ENCODE measurements around the gene ERP44. TPM values are rescaled to one million over a fixed set of nuclear protein-coding genes. Genes with fewer than 3 reads are reported as not detected.
"Not testable (repeated sequence)": the region's sequence is repeated elsewhere in the genome, so short reads cannot be mapped to it uniquely, and the experiment has no call there.

The ERP44 gene
- total RNA-seq, 4 donors from 2014 or later, result 7.0 to 10.8 (median 9.7) TPM

DNA sequence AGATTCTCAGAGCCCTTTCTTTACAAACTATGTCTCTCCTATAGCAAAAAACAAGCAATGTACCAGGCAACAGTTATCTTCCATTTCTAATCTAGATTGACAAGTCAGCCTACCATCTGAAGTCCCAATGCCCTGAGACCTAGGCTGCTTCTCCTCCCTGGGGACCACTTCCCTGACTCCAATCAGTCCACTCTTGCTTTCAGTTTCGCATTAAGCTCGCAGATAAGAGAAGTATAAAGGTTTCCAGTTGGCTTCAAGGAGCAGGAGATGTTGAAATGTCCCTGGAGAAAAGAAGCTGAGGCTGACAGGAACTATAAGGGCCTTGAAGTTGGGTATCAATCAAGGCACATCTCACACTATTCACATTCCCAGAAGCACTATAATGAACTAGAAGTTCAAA lies 32.3 kb downstream of the ERP44 start:
- Histone ChIP-seq H3K27ac (peak overlapping the region in 1 of 4 donors; percentile 27), H3K9me3 (no peaks in the 10 kb centered on the region), H3K36me3 (no peaks in the 10 kb centered on the region), H3K4me1 (peaks cover 9 to 17% of the 10 kb centered on the region in 2 donors), H3K4me3 (peak overlapping the region in 1 of 4 donors; percentile 4), H3K27me3 (no peaks in the 10 kb centered on the region)
- in situ Hi-C loops (cut with MboI; ENCODE audit: low sequenced_read_pairs in 4 of 4) (no loop called here), intact Hi-C loops (cut with DNase I; ENCODE audit: low total_unique reads) (no loop called here)
- TF ChIP-seq POLR2A (IDR thresholded peaks at IDR 0.05), result no peak
- TF ChIP-seq, protein P1, sequence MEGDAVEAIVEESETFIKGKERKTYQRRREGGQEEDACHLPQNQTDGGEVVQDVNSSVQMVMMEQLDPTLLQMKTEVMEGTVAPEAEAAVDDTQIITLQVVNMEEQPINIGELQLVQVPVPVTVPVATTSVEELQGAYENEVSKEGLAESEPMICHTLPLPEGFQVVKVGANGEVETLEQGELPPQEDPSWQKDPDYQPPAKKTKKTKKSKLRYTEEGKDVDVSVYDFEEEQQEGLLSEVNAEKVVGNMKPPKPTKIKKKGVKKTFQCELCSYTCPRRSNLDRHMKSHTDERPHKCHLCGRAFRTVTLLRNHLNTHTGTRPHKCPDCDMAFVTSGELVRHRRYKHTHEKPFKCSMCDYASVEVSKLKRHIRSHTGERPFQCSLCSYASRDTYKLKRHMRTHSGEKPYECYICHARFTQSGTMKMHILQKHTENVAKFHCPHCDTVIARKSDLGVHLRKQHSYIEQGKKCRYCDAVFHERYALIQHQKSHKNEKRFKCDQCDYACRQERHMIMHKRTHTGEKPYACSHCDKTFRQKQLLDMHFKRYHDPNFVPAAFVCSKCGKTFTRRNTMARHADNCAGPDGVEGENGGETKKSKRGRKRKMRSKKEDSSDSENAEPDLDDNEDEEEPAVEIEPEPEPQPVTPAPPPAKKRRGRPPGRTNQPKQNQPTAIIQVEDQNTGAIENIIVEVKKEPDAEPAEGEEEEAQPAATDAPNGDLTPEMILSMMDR (IDR thresholded peaks at IDR 0.05 in 4 of 5, conservative IDR thresholded peaks at IDR 0.05 in 1 of 5), result no peak
- ATAC-seq, result peak in 1 of 2 donors; percentile 41
- DNase-seq, result no peak

DNA sequence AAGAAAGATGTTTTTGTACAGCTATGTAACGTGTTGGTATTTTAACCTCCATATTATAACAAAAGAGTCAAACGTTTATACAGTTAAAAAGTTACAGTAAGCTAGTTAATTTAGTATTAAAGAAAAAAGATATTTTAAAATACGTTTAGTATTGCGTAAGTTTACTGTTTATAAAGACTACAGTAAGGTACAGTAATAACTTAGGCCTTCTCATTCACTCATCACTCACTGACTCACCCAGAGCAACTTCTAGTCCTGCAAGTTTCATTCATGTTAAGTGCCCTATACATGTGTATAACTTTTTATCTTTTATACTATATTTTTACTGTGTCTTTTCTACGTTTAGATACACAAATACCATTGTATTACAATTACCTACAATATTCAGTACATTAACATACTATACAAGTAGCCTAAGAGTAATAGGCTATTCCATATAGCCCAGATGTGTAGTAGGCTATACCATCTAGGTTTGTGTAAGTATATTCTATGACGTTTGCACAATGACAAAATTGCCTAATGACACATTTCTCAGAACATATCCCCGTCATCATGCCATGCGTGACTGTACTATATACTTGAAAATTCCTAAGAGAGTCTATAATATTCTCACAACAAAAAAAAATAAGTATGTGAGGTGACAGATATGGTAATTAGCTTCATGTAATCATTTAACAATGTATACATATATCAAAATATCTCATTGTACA lies 33.8 kb downstream of the ERP44 start:
- H3K4me3 ChIP-seq, result no peak overlapping the region
- in situ Hi-C loops (cut with MboI; ENCODE audit: low sequenced_read_pairs in 4 of 4), result no loop called here
- TF ChIP-seq POLR2A (IDR thresholded peaks at IDR 0.05), result no peak
- TF ChIP-seq, protein P1 (IDR thresholded peaks at IDR 0.05 in 4 of 5, conservative IDR thresholded peaks at IDR 0.05 in 1 of 5), result no peak
- no peaks in the 10 kb centered on the region for H3K9me3 ChIP-seq
- H3K27ac ChIP-seq, result no peak overlapping the region
- ATAC-seq, result no peak
- no peaks in the 10 kb centered on the region for H3K36me3 ChIP-seq
- DNase-seq, result no peak
- H3K4me1 ChIP-seq, result peaks cover under 1 to 9% of the 10 kb centered on the region in 2 donors
- intact Hi-C loops (cut with DNase I; ENCODE audit: low total_unique reads), result no loop called here
- H3K27me3 ChIP-seq, result no peaks in the 10 kb centered on the region

DNA sequence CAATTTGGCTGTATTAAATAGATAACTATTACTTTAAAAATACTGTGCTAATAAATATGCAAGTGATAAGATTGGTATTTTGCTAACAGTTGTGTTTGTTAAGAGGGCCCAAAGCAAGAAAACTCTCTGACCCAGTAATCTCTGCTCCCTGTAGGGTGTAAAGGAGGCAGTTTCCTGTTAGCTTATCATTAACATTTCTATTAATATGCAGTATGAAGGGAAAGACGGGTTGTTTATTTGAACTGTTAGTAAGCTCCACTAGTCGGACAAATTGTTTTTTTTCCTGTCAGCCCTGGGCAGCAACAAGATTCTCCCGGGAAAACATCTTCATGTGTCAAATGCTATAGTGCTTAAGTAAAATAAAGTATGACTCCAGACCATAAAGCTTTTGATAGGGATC lies 35.6 kb downstream of the ERP44 start:
- in situ Hi-C loops (cut with MboI; ENCODE audit: low sequenced_read_pairs in 4 of 4), result no loop called here
- no peak overlapping the region for H3K27ac ChIP-seq
- no peak for TF ChIP-seq POLR2A (IDR thresholded peaks at IDR 0.05)

DNA sequence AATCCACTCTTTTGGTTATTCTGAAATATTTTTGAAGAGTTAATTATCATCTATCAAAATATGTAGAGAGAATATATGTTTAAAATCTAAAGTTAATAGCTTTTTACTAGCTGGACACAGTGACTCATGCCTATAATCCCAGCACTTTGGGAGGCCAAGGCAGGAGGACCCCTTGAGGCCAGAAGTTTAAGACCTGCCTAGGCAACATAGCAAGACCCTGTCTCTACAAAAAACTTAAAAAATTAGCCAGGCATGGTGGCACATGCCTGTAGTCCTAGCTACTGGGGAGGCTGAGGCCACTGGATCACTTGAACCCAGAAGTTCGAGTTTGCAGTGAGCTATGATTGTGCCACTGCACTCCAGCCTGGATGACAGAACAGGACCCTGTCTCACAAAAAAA lies 36.1 kb downstream of the ERP44 start:
- DNase-seq; H3K9me3 ChIP-seq; H3K4me1 ChIP-seq; ATAC-seq; H3K27me3 ChIP-seq; intact Hi-C loops (cut with DNase I; ENCODE audit: low total_unique reads); H3K36me3 ChIP-seq; H3K27ac ChIP-seq; in situ Hi-C loops (cut with MboI; ENCODE audit: low sequenced_read_pairs in 4 of 4); H3K4me3 ChIP-seq: not testable (repeated sequence)

More for the DNA sequence above, 35.6 kb downstream of the ERP44 start:
- H3K4me1 ChIP-seq, result peaks cover 0 to 4% of the 10 kb centered on the region in 2 donors
- ATAC-seq (no peak), DNase-seq (no peak)
- no peaks in the 10 kb centered on the region for H3K9me3 ChIP-seq
- no peak overlapping the region for H3K4me3 ChIP-seq
- no peaks in the 10 kb centered on the region for H3K27me3 ChIP-seq
- intact Hi-C loops (cut with DNase I; ENCODE audit: low total_unique reads), result no loop called here
- peaks cover 0 to 5% of the 10 kb centered on the region in 2 donors for H3K36me3 ChIP-seq

DNA sequence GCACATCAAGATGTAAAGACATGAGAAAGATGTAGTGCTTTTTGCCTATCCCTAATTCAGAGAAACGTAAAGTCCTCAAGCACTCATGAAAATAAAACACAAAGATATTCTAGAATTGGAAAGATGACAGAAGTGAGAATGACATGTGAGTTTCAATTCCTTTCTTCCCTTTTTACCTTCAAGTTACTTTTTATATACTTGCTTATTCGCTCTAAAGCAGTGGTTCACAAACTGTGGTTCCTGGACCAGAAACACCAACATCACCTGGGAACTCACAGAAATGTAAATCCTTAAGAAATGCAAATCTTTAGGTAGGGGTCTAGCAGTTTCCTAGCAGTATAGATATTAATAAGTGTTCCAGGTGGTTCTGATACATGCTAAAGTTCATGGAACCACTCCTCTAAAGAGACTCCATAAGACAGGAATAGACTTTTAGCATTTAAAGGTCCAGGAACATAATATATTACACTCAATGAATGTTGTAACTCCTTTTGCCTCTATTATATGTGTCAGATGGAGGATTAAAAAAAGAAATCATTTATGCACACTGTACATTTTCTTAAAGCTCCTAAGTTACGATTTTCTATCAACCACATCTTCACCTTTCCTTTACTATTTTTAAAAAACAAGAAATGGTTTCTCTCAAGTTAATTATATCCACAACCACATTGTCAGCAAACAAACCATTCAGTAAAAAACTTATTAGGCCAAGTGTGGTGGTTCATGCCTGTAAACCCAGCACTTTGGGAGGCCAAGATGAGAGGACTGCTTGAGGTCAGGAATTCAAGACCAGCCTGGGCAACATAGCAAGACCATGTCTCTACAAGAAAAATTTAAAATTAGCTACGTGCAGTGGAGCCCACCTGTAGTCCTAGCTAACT lies 39.9 kb downstream of the ERP44 start:
- ATAC-seq (no peak), DNase-seq (no peak)
- peaks cover 0 to 5% of the 10 kb centered on the region in 2 donors for H3K36me3 ChIP-seq
- no peak overlapping the region for H3K27ac ChIP-seq
- H3K4me3 ChIP-seq, result no peak overlapping the region
- in situ Hi-C loops (cut with MboI; ENCODE audit: low sequenced_read_pairs in 4 of 4) (no loop called here), intact Hi-C loops (cut with DNase I; ENCODE audit: low total_unique reads) (no loop called here)
- no peaks in the 10 kb centered on the region for H3K9me3 ChIP-seq
- no peak for TF ChIP-seq POLR2A (IDR thresholded peaks at IDR 0.05)
- TF ChIP-seq, protein P1 (IDR thresholded peaks at IDR 0.05 in 4 of 5, conservative IDR thresholded peaks at IDR 0.05 in 1 of 5), result no peak
- H3K27me3 ChIP-seq, result no peaks in the 10 kb centered on the region
- H3K4me1 ChIP-seq, result peaks cover 0 to 4% of the 10 kb centered on the region in 2 donors
